GM23338 (cell line): ENCODE results near the gene TOM1. TPM values are rescaled to one million over a fixed set of nuclear protein-coding genes. Genes with fewer than 3 reads are reported as not detected.

Experiments used
- ATAC-seq: fragments of 200-7000 bp; cut with Tn5 transposase; 3 replicates; pipeline ENCODE4 v1.9.1; 2020
- DNase-seq: peaks from one replicate; pipeline ENCODE4 v3.0.0-alpha.2; 2015; ENCODE audit warnings: low spot score
- H2AFZ ChIP-seq: fragments of 200-600 bp; sonication (generic); 2 replicates; pipeline ENCODE4 v1.8.0; 2016; ENCODE audit warnings: antibody characterized with exemption, mild to moderate bottlenecking, moderate library complexity
- H3F3A ChIP-seq: fragments of 200-600 bp; sonication (generic); replicated peaks from 2 replicates; pipeline ENCODE4 v1.8.0; 2017; ENCODE audit warnings: antibody characterized with exemption, mixed run types, low read depth
- H3K27ac ChIP-seq: fragments of 200-600 bp; sonication (generic); 2 replicates; pipeline ENCODE4 v1.6.1; 2016; ENCODE audit warnings: low read depth
- H3K27me3 ChIP-seq: fragments of 200-600 bp; sonication (generic); 2 replicates; pipeline ENCODE4 v1.8.0; 2016; ENCODE audit warnings: mild to moderate bottlenecking, mixed run types, moderate library complexity; ENCODE audit not compliant: insufficient read depth
- H3K36me3 ChIP-seq: fragments of 200-600 bp; sonication (generic); 2 replicates; pipeline ENCODE4 v1.8.0; 2016; ENCODE audit warnings: mild to moderate bottlenecking; ENCODE audit not compliant: insufficient read depth
- H3K4me1 ChIP-seq: fragments of 200-600 bp; sonication (generic); 2 replicates; pipeline ENCODE4 v1.8.0; 2016; ENCODE audit warnings: mild to moderate bottlenecking, moderate library complexity; ENCODE audit not compliant: insufficient read depth
- H3K4me2 ChIP-seq: fragments of 200-600 bp; sonication (generic); 2 replicates; pipeline ENCODE4 v1.7.1; 2017; ENCODE audit warnings: mixed run types
- H3K4me3 ChIP-seq: fragments of 200-600 bp; sonication (generic); 2 replicates; pipeline ENCODE4 v1.6.1; 2016; ENCODE audit warnings: mixed run types
- H3K79me2 ChIP-seq: fragments of 200-600 bp; sonication (generic); replicated peaks from 2 replicates; pipeline ENCODE4 v1.8.0; 2017; ENCODE audit warnings: mild to moderate bottlenecking; ENCODE audit not compliant: insufficient read depth
- H3K9me2 ChIP-seq: fragments of 200-600 bp; sonication (generic); 2 replicates; pipeline ENCODE4 v1.8.0; 2017; ENCODE audit not compliant: insufficient read depth
- H4K20me1 ChIP-seq: fragments of 200-600 bp; sonication (generic); replicated peaks from 2 replicates; pipeline ENCODE4 v1.8.0; 2017; ENCODE audit warnings: mild to moderate bottlenecking; ENCODE audit not compliant: insufficient read depth
- H3K27ac Mint-ChIP-seq: 2 replicates; pipeline ENCODE4 v1.8.0; 2020; ENCODE audit warnings: inconsistent platforms, mild to moderate bottlenecking, moderate library complexity, mixed read lengths
- H3K27me3 Mint-ChIP-seq: 3 replicates; pipeline ENCODE4 v1.8.0; 2022; ENCODE audit warnings: low read depth, mild to moderate bottlenecking, moderate library complexity, mixed read lengths, inconsistent platforms; ENCODE audit not compliant: insufficient read depth, poor library complexity
- H3K36me3 Mint-ChIP-seq: 3 replicates; pipeline ENCODE4 v1.8.0; 2021; ENCODE audit warnings: low read depth, mild to moderate bottlenecking, inconsistent platforms, moderate library complexity, mixed read lengths
- H3K4me1 Mint-ChIP-seq: 3 replicates; pipeline ENCODE4 v1.8.0; 2020; ENCODE audit warnings: mild to moderate bottlenecking, inconsistent platforms, mixed read lengths
- H3K4me3 Mint-ChIP-seq: 3 replicates; pipeline ENCODE4 v1.8.0; 2021; ENCODE audit warnings: moderate library complexity, mild to moderate bottlenecking, inconsistent platforms, mixed read lengths
- H3K9me3 Mint-ChIP-seq: 3 replicates; pipeline ENCODE4 v1.8.0; 2020; ENCODE audit warnings: moderate library complexity, mild to moderate bottlenecking, inconsistent platforms, mixed read lengths
- CREB1 ChIP-seq: fragments of 250-450 bp; sonication (Bioruptor Pico); IDR thresholded peaks from 2 replicates; pipeline ENCODE4 v1.5.0; 2020; ENCODE audit warnings: low read depth, mild to moderate bottlenecking, moderate library complexity
- CTCF ChIP-seq, 2 experiments: fragments of 200-600 bp in 1 of 2; sonication (generic) in 1 of 2; conservative IDR thresholded peaks; 2 replicates each; pipeline versions ENCODE4 v1.5.1 to v1.6.1; 2016 to 2017; ENCODE audit warnings: antibody characterized with exemption in 2 of 2, low read depth in 2 of 2, mild to moderate bottlenecking in 2 of 2, moderate library complexity in 1 of 2
- ETS1 ChIP-seq: IDR thresholded peaks from 2 replicates; pipeline ENCODE4 v1.6.1; 2016; ENCODE audit warnings: antibody characterized with exemption
- EZH2 ChIP-seq: fragments of 200-600 bp; sonication (generic); IDR thresholded peaks from one replicate; pipeline ENCODE4 v1.8.0; 2017; ENCODE audit warnings: antibody characterized with exemption, mild to moderate bottlenecking, low read depth; ENCODE audit not compliant: unreplicated experiment
- EZH2phosphoT487 ChIP-seq: fragments of 200-600 bp; sonication (generic); IDR thresholded peaks from one replicate; pipeline ENCODE4 v1.8.1; 2018; ENCODE audit warnings: antibody characterized with exemption; ENCODE audit not compliant: unreplicated experiment
- JUNB ChIP-seq: IDR thresholded peaks from one replicate; pipeline ENCODE4 v1.6.1; 2016; ENCODE audit warnings: antibody characterized with exemption; ENCODE audit not compliant: unreplicated experiment
- NANOG ChIP-seq: IDR thresholded peaks from 2 replicates; pipeline ENCODE4 v1.6.1; 2016; ENCODE audit warnings: antibody characterized with exemption, borderline replicate concordance
- REST ChIP-seq: IDR thresholded peaks from one replicate; pipeline ENCODE4 v1.6.1; 2018; ENCODE audit warnings: antibody characterized with exemption; ENCODE audit not compliant: unreplicated experiment
- STAT1 ChIP-seq: IDR thresholded peaks from one replicate; pipeline ENCODE4 v1.6.1; 2016; ENCODE audit warnings: antibody characterized with exemption; ENCODE audit not compliant: unreplicated experiment
- ZNF114 ChIP-seq: fragments of 250-450 bp; sonication (Bioruptor Pico); IDR thresholded peaks from 2 replicates; pipeline ENCODE4 v1.5.0; 2020; ENCODE audit warnings: mild to moderate bottlenecking, moderate library complexity
- ZNF331 ChIP-seq: fragments of 250-450 bp; sonication (Bioruptor Pico); IDR thresholded peaks from 2 replicates; pipeline ENCODE4 v1.5.0; 2020; ENCODE audit warnings: low read depth, mild to moderate bottlenecking, moderate library complexity
- ZNF462 ChIP-seq: fragments of 250-450 bp; sonication (Bioruptor Pico); IDR thresholded peaks from 2 replicates; pipeline ENCODE4 v1.5.0; 2020; ENCODE audit warnings: mild to moderate bottlenecking, moderate library complexity
- polyA plus RNA-seq: library from polyadenylated mRNA; unstranded; fragments of >200 nt; fragmentation: Nextera tagmentation; extraction: Ambion mirVana; gene quantifications from 2 replicates; pipeline ENCODE4 v1.2.1, GENCODE V29; 2016
- total RNA-seq: library from RNA; depleted of rRNA; stranded (reverse); fragments of >200 nt; shearing (Covaris generic); gene quantifications from 2 replicates; pipeline ENCODE4 v1.2.3, GENCODE V29; 2014

Gene TOM1
- total and polyA plus RNA-seq, 2 experiments from 2014 or later, result 10.9 to 17.8 TPM

GRCh38 chr22:35373781-35374180, 74.1 kb downstream of the TOM1 start:
- Histone ChIP-seq H2AFZ (peak overlapping the region; percentile 53; the same call in 1 of the 2 replicates), H3K27me3 (no peaks in the 10 kb centered on the region), H3F3A (peaks cover 27% of the 10 kb centered on the region), H3K4me3 (no peak overlapping the region), H3K4me2 (peak overlapping the region; percentile 49; the same call in 1 of the 2 replicates), H4K20me1 (no peaks in the 10 kb centered on the region), H3K36me3 (no peaks in the 10 kb centered on the region), H3K79me2 (no peaks in the 10 kb centered on the region), H3K27ac (no peak overlapping the region), H3K4me1 (peaks cover 53% of the 10 kb centered on the region), H3K9me2 (no peaks in the 10 kb centered on the region)
- Mint-ChIP-seq H3K9me3 (peaks cover 5% of the 10 kb centered on the region; the same call in 1 of the 3 replicates), H3K4me3 (no peak overlapping the region), H3K36me3 (no peaks in the 10 kb centered on the region), H3K27ac (peak overlapping the region; percentile 43; the same call in 1 of the 2 replicates), H3K4me1 (peaks cover 50% of the 10 kb centered on the region), H3K27me3 (peaks cover 38% of the 10 kb centered on the region)
- DNase-seq (no peak), ATAC-seq (no peak)
- TF ChIP-seq STAT1, result no peak
- TF ChIP-seq ETS1, result no peak
- TF ChIP-seq REST, result no peak
- no peak for TF ChIP-seq CREB1
- TF ChIP-seq NANOG, result no peak
- TF ChIP-seq ZNF462, result no peak
- no peak for TF ChIP-seq EZH2phosphoT487
- TF ChIP-seq EZH2, result no peak
- no peak for TF ChIP-seq ZNF114 (CRISPR knock-in tag)
- TF ChIP-seq ZNF331 (CRISPR knock-in tag), result no peak
- no peak for TF ChIP-seq CTCF (conservative IDR thresholded peaks at IDR 0.05; ENCODE audit: low read depth in 2 of 2)
- no peak for TF ChIP-seq JUNB
